ENCODE measurements around the gene TBC1D2B. TPM values are rescaled to one million over a fixed set of nuclear protein-coding genes. Genes with fewer than 3 reads are reported as not detected.

Gene TBC1D2B
- total RNA-seq, 1 donor from 2014 or later: 62.3 TPM

GRCh38 chr15:78087951-78088772 lies 10.7 kb upstream of the TBC1D2B start:
- no peaks in the 10 kb centered on the region for H3K36me3 Mint-ChIP-seq (ENCODE audit: low read depth)
- no peak overlapping the region for H3K4me3 Mint-ChIP-seq
- H3K27ac Mint-ChIP-seq: peak overlapping the region; percentile 2
- no peaks in the 10 kb centered on the region for H3K9me3 Mint-ChIP-seq
- no peak for DNase-seq
- intact Hi-C loops (cut with micrococcal nuclease): no loop called here
- H3K4me1 Mint-ChIP-seq: peaks cover 28% of the 10 kb centered on the region
- no peaks in the 10 kb centered on the region for H3K27me3 Mint-ChIP-seq

DNA sequence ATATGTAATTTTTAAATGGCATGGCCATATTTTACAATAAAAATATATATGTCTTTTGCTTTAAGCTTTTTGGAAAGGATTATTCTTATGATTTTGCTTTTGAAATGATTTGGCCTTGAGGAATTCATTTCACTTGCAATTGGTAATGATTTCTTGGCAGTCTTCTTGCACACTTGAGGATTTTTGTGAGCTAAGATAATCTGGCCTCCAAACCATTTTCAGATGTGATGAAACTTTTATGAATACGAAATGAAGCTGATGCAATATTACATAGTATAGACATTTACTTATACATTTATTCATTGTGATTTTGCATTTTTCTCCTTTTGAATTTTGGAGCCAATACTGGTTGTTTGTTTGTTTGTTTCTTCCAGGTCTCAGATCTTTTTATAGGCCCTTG lies 8.4 kb upstream of the TBC1D2B start:
- no peaks in the 10 kb centered on the region for H3K27me3 Mint-ChIP-seq

DNA sequence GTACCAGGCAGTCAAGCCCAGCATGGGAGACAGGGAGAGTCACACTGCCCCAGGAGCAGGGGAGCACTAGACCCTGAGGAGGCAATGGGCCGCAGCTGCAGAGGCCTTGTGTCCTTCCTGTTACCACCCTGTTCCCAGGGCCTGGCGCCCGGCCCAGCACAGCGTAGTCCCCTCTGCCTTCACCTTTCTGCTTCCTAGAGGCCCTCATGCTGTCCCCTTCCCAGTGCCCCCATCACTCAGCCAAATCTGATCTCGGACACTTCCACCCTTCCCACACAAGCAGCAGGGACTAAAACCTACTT lies 6.9 kb upstream of the TBC1D2B start:
- Mint-ChIP-seq H3K4me1 (peaks cover 26% of the 10 kb centered on the region), H3K27ac (peak overlapping the region; percentile 46), H3K27me3 (no peaks in the 10 kb centered on the region), H3K9me3 (no peaks in the 10 kb centered on the region), H3K36me3 (ENCODE audit: low read depth) (no peaks in the 10 kb centered on the region), H3K4me3 (no peak overlapping the region)
- intact Hi-C loops (cut with micrococcal nuclease): no loop called here
- DNase-seq: no peak

More for the DNA sequence above, 8.4 kb upstream of the TBC1D2B start:
- Mint-ChIP-seq H3K4me3 (no peak overlapping the region), H3K9me3 (no peaks in the 10 kb centered on the region), H3K36me3 (ENCODE audit: low read depth) (no peaks in the 10 kb centered on the region), H3K4me1 (peaks cover 29% of the 10 kb centered on the region), H3K27ac (no peak overlapping the region)
- intact Hi-C loops (cut with micrococcal nuclease): no loop called here
- no peak for DNase-seq

GRCh38 chr15:78083687-78084448 lies 6.4 kb upstream of the TBC1D2B start:
- Mint-ChIP-seq H3K4me3 (no peak overlapping the region), H3K4me1 (peaks cover 27% of the 10 kb centered on the region), H3K27me3 (no peaks in the 10 kb centered on the region), H3K36me3 (ENCODE audit: low read depth) (no peaks in the 10 kb centered on the region), H3K9me3 (no peaks in the 10 kb centered on the region), H3K27ac (no peak overlapping the region)
- intact Hi-C loops (cut with micrococcal nuclease): no loop called here
- DNase-seq: peak; percentile 68

- H3K9me3 Mint-ChIP-seq: no peaks in the 10 kb centered on the region
- no peaks in the 10 kb centered on the region for H3K27me3 Mint-ChIP-seq
- H3K4me1 Mint-ChIP-seq: peaks cover 29% of the 10 kb centered on the region
- H3K27ac Mint-ChIP-seq: peak overlapping the region; percentile 86
- no peaks in the 10 kb centered on the region for H3K36me3 Mint-ChIP-seq (ENCODE audit: low read depth)
- DNase-seq: no peak
- intact Hi-C loops (cut with micrococcal nuclease): no loop called here
- no peak overlapping the region for H3K4me3 Mint-ChIP-seq
Observed at GRCh38 chr15:78083186-78083585, 5.7 kb upstream of the TBC1D2B start.

DNA sequence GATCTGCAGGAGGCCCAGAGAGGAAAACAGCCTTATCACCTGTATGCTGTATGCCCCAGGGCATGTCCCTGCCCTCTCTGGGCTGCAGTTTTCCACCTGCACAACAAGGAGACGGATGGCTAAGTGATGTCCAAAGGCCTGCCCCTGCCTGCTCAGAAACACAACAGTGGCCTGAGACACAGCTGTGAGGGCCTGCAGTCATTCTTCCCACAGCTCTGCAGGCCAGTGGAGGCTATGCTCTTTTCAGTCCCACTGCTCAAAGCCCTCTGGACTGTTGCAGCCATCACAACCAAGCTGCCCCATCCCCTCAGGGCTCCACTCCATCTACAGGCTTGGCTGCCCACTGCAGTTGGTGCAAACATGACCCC lies 5.2 kb upstream of the TBC1D2B start:
- DNase-seq: no peak

DNA sequence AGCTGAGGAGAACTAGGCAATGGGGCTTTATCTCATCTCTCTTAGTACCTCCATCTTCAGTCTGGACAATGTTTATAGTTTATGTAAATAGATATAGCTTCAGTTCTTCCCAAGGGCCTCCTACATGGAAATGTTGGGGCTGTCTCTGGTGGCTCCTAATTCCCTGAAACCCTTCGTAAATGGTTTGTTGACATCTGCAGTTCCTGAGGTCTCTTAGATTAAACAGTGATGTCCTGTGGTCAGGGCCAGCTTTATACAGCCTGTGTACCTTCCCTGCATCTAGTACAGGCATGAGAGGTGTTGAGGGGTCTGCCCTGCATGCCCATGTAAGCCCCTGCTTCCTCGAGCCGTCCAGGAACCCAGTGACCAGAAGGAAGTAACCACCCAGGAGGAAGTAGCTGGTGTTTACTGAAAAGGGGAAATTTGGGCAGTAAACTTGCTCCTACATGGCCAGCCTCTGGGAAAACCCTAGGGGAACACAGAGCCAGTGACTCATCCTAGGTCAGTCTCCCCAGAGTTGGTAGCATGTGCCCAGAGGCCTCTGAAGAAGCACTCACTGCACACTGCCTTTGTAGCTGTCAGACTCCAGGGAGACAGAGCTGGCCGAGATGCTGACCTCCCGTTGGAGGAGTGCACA lies 4.7 kb upstream of the TBC1D2B start:
- no peaks in the 10 kb centered on the region for H3K9me3 Mint-ChIP-seq
- intact Hi-C loops (cut with micrococcal nuclease): no loop called here
- DNase-seq: no peak
- peak overlapping the region; percentile 61 for H3K4me3 Mint-ChIP-seq
- peak overlapping the region; percentile 86 for H3K27ac Mint-ChIP-seq
- peaks cover 30% of the 10 kb centered on the region for H3K4me1 Mint-ChIP-seq
- H3K27me3 Mint-ChIP-seq: no peaks in the 10 kb centered on the region
- H3K36me3 Mint-ChIP-seq (ENCODE audit: low read depth): peaks cover 2% of the 10 kb centered on the region

More for the DNA sequence above, 5.2 kb upstream of the TBC1D2B start:
- H3K27me3 Mint-ChIP-seq: no peaks in the 10 kb centered on the region
- H3K4me1 Mint-ChIP-seq: peaks cover 30% of the 10 kb centered on the region
- peak overlapping the region; percentile 61 for H3K4me3 Mint-ChIP-seq
- H3K27ac Mint-ChIP-seq: peak overlapping the region; percentile 86
- intact Hi-C loops (cut with micrococcal nuclease): no loop called here
- peaks cover 2% of the 10 kb centered on the region for H3K36me3 Mint-ChIP-seq (ENCODE audit: low read depth)
- H3K9me3 Mint-ChIP-seq: no peaks in the 10 kb centered on the region

GRCh38 chr15:78080088-78080460 lies 2.6 kb upstream of the TBC1D2B start:
- no peak for DNase-seq
- no peaks in the 10 kb centered on the region for H3K27me3 Mint-ChIP-seq
- no peaks in the 10 kb centered on the region for H3K9me3 Mint-ChIP-seq
- intact Hi-C loops (cut with micrococcal nuclease): no loop called here
- peaks cover 40% of the 10 kb centered on the region for H3K4me1 Mint-ChIP-seq
- no peak overlapping the region for H3K4me3 Mint-ChIP-seq
- peaks cover 5% of the 10 kb centered on the region for H3K36me3 Mint-ChIP-seq (ENCODE audit: low read depth)
- H3K27ac Mint-ChIP-seq: no peak overlapping the region

GRCh38 chr15:78079298-78080087 lies 2.0 kb upstream of the TBC1D2B start:
- intact Hi-C loops (cut with micrococcal nuclease): no loop called here
- Mint-ChIP-seq H3K36me3 (ENCODE audit: low read depth) (peaks cover 7% of the 10 kb centered on the region), H3K4me1 (peaks cover 43% of the 10 kb centered on the region), H3K4me3 (no peak overlapping the region), H3K27ac (no peak overlapping the region), H3K27me3 (no peaks in the 10 kb centered on the region), H3K9me3 (no peaks in the 10 kb centered on the region)
- no peak for DNase-seq

- DNase-seq: no peak
- Mint-ChIP-seq H3K4me3 (peak overlapping the region; percentile 85), H3K9me3 (no peaks in the 10 kb centered on the region), H3K27me3 (no peaks in the 10 kb centered on the region), H3K27ac (peak overlapping the region; percentile 82), H3K36me3 (ENCODE audit: low read depth) (peaks cover 11% of the 10 kb centered on the region), H3K4me1 (peaks cover 45% of the 10 kb centered on the region)
- intact Hi-C loops (cut with micrococcal nuclease): loop anchor here (2.0 kb wide), 1 partner anchor 31 kb away; no protein-coding TSS in a partner anchor
Observed at GRCh38 chr15:78077871-78078210, 330 bp upstream of the TBC1D2B start.

DNA sequence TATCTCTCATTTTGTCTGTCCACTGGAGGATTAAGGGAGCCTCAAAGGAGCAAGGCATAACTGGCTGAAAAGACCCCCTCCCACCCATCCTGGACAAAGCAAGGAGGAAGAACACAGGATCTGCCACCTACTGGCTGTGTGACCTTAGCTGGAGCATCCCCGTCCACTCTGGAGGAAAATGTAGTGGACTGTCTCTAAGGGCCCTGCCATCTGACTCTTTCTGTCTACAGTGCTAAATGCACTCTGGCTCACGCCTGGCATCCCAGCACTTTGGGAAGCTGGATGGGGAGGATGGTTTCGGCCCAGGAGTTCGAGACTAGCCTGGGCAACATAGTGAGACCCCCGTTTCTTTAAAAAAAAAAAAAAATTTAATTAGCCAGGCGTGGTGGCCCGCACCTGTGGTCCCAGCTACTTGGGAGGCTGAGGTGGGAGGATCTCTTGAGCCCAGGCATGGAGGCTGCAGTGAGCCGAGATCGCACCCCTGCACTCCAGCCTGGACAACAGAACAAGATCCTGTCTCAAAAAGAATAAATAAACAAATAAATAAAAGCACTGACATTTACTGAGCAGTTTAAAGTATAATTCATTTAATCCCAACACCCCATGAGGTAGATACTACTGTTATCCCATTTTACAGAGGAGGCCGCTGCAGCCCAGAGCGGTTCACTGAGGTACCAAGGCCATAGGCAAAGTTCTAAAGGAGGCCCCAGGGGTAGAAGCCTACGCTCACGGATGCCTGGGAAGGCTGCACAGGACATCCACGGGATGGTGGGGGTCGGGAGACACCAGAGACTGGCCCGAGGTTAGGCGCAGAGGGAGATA lies 1.1 kb downstream of the TBC1D2B start:
- Mint-ChIP-seq H3K4me1 (peaks cover 45% of the 10 kb centered on the region), H3K27me3 (no peaks in the 10 kb centered on the region), H3K36me3 (ENCODE audit: low read depth) (peaks cover 11% of the 10 kb centered on the region), H3K4me3 (peak overlapping the region; percentile 97), H3K27ac (peak overlapping the region; percentile 90), H3K9me3 (no peaks in the 10 kb centered on the region)
- DNase-seq: no peak
- intact Hi-C loops (cut with micrococcal nuclease): loop anchor here (2.0 kb wide), 1 partner anchor 32 kb away; no protein-coding TSS in a partner anchor

DNA sequence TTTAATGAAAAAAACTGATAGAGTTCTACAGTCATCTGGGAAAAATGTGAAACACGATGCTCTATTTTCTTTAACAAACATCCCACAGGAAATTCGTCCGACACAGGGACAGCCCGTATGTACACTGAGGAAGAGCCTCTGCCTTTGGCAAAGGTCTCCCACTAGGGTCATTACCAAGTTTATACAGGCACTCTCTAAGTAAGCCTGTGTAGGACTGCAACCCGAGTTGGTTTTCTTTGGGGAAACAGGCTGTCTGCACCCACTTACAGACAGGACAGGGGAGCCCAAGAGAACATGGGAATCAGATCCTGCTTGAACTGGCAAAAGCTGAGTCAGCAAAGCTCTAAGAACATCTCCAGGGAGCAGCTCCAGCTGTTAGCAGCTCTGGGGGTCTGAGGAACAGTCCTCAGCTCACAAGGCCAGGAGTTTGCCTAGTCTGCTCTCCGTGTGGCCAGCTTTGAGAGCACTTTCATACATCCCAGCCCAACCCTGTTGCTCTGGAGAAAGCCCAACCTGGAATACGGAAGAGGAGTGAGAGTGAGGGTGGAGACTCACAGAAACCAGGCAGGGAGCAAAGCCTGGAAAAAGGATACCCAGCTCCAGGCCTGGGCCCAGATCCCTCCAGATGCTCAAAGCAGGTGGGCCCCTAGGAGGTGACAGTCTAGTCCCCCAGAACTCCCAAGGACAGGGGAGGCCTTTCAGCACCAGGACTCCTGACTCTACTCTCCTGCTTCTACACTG lies 1.9 kb downstream of the TBC1D2B start:
- no peak for DNase-seq
- H3K27ac Mint-ChIP-seq: peak overlapping the region; percentile 65
- H3K4me3 Mint-ChIP-seq: peak overlapping the region; percentile 97
- H3K4me1 Mint-ChIP-seq: peaks cover 47% of the 10 kb centered on the region
- H3K9me3 Mint-ChIP-seq: no peaks in the 10 kb centered on the region
- H3K36me3 Mint-ChIP-seq (ENCODE audit: low read depth): peaks cover 11% of the 10 kb centered on the region
- intact Hi-C loops (cut with micrococcal nuclease): loop anchor here (2.0 kb wide), 1 partner anchor 33 kb away; no protein-coding TSS in a partner anchor
- no peaks in the 10 kb centered on the region for H3K27me3 Mint-ChIP-seq

All from activated CD4-positive, alpha-beta T cell treated with anti-CD3 and anti-CD28 coated beads, Interleukin-2, amount 10 ng/mL, durations not matched to agents 24 days and 14 days (primary cell).